Prostate gland (tissue), 2 donors: Measurements from ENCODE around the gene ETV6. TPM values are rescaled to one million over a fixed set of nuclear protein-coding genes. Genes with fewer than 3 reads are reported as not detected.

Experiments used
- DNase-seq: peaks from one replicate; pipeline ENCODE4 v3.0.0-alpha.2; 2019; ENCODE audit warnings: low spot score
- H3K27ac ChIP-seq, 2 donors: fragments of 200-600 bp; sonication (generic); 2 replicates each; pipeline ENCODE4 v1.5.1; 2017 to 2019
- H3K27me3 ChIP-seq: fragments of 200-600 bp; sonication (generic); replicated peaks from 2 replicates; pipeline ENCODE4 v1.5.1; 2019; ENCODE audit not compliant: insufficient read depth
- H3K36me3 ChIP-seq, 2 donors: fragments of 200-600 bp; sonication (generic); 1 replicate in 1 of 2; 2 replicates in 1 of 2; pipeline versions ENCODE4 v1.5.1 to v1.8.1; 2017 to 2019
- H3K4me1 ChIP-seq: fragments of 200-600 bp; sonication (generic); replicated peaks from 2 replicates; pipeline ENCODE4 v1.5.1; 2019
- H3K4me3 ChIP-seq, 2 donors: fragments of 200-600 bp; sonication (generic); 2 replicates each; pipeline ENCODE4 v1.5.1; 2017 to 2019
- H3K9me3 ChIP-seq: fragments of 200-600 bp; sonication (generic); 2 replicates; pipeline ENCODE4 v1.5.1; 2017
- CTCF ChIP-seq, 4 experiments: fragments of 200-600 bp in 2 of 4; fragments of 450-650 bp in 2 of 4; sonication (generic) in 2 of 4; IDR thresholded peaks; 1 replicate in 3 of 4; 2 replicates in 1 of 4; pipeline ENCODE4 v1.5.1; 2016 to 2019; ENCODE audit warnings: antibody characterized with exemption in 4 of 4, mild to moderate bottlenecking in 2 of 4, moderate library complexity in 2 of 4
- POLR2A ChIP-seq: fragments of 450-650 bp; IDR thresholded peaks from one replicate; pipeline ENCODE4 v1.6.1; 2016; ENCODE audit warnings: antibody characterized with exemption, mild to moderate bottlenecking
- POLR2AphosphoS5 ChIP-seq: sonication (generic); formaldehyde crosslinking; IDR thresholded peaks from one replicate; pipeline ENCODE4 v1.6.1; 2017; ENCODE audit warnings: antibody characterized with exemption
- WGBS: methylation state at CpG from one replicate; pipeline ENCODE4 v1.1.5; 2018; 5-methylcytosine and 5-hydroxymethylcytosine counted together
- intact Hi-C: fragments of 100-400 bp; cut with DNase I; formaldehyde crosslinking; loops from one replicate; pipeline ENCODE4 v1.14.2; 2022
- total RNA-seq, 2 donors: library from RNA; depleted of rRNA; stranded (reverse); fragments of >200 nt; gene quantifications; one replicate each; pipeline ENCODE4 v1.1.0, GENCODE V29; 2016

ETV6 gene
- total RNA-seq, 2 donors from 2014 or later = 26.7 to 33.6 TPM

DNA sequence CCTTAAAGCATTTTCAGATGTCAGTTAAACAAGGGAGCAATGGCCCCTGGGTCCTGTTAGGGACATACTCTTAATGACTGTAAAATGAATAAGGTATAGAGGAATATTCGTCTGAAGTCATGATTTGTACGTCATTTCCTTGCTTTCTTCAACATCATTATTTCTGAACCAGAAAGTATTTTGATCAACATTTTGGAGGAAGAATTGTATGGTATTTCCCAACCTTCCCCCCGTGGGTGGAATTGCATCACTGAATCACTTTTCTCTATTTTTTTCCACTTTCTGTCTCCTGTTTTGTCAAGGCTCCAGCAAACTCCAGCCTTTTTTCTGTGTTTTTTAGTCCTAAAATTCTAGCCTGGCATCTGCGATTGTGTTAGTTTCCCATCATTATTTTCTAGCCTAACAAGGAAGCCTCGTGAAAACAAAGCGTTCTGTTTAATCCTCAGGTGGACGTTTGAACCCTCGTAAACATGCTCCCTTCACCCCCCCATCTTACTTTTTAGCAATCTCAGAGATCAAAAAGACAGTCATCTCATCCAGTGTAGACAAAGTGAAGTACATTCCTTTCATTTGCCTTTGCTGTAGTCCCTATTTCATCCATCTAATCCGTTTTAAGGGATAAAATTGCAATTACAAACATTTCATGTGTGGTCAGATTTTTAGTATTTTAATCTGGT is 62.3 kb downstream of the ETV6 start:
- 48% methylated on average over 9 of the region's 9 CpGs for WGBS
- Histone ChIP-seq H3K27me3 (no peaks in the 10 kb centered on the region), H3K36me3 (no peaks in the 10 kb centered on the region), H3K4me3 (no peak overlapping the region), H3K9me3 (no peaks in the 10 kb centered on the region), H3K27ac (no peak overlapping the region), H3K4me1 (peaks cover 7% of the 10 kb centered on the region)
- intact Hi-C loops = no loop called here
- TF ChIP-seq POLR2A (no peak), POLR2AphosphoS5 (no peak), CTCF (IDR thresholded peaks at IDR 0.05) (no peak)
- DNase-seq = no peak

DNA sequence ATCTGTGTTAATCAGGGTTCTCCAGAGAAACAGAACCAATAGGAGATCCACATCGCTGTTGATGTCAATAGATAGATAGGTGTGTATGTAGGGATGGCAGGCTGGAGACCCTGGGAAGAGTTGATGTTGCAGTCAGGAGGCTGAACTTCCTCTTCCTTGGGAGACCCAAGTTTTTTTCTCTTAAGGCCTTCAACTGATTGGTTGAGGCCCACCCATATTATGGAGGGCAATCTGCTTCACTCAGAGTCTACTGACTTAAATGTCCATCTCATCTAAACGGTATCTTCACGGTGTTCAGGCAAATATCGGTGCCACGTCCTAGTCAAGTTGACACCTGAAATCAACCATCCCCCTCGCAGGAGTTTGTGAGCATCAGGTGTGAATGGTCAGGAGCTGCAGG is 63.0 kb downstream of the ETV6 start:
- WGBS = 92% methylated on average over 6 of the region's 6 CpGs
- intact Hi-C loops = no loop called here
- DNase-seq = no peak
- no peaks in the 10 kb centered on the region for H3K27me3 ChIP-seq
- H3K27ac ChIP-seq = no peak overlapping the region
- no peaks in the 10 kb centered on the region for H3K9me3 ChIP-seq
- H3K4me3 ChIP-seq = no peak overlapping the region
- H3K36me3 ChIP-seq = no peaks in the 10 kb centered on the region
- no peak for TF ChIP-seq POLR2AphosphoS5
- TF ChIP-seq CTCF (IDR thresholded peaks at IDR 0.05) = no peak
- no peak for TF ChIP-seq POLR2A
- peaks cover 3% of the 10 kb centered on the region for H3K4me1 ChIP-seq

- Histone ChIP-seq H3K9me3 (no peaks in the 10 kb centered on the region), H3K4me1 (no peaks in the 10 kb centered on the region), H3K4me3 (no peak overlapping the region), H3K36me3 (no peaks in the 10 kb centered on the region), H3K27ac (no peak overlapping the region), H3K27me3 (no peaks in the 10 kb centered on the region)
- DNase-seq = no peak
- TF ChIP-seq CTCF (IDR thresholded peaks at IDR 0.05) = no peak
- TF ChIP-seq POLR2A = no peak
- TF ChIP-seq POLR2AphosphoS5 = no peak
- intact Hi-C loops = no loop called here
- 80% methylated on average over 4 of the region's 4 CpGs for WGBS
Measured at GRCh38 chr12:11713202-11713601, 63.7 kb downstream of the ETV6 start.

DNA sequence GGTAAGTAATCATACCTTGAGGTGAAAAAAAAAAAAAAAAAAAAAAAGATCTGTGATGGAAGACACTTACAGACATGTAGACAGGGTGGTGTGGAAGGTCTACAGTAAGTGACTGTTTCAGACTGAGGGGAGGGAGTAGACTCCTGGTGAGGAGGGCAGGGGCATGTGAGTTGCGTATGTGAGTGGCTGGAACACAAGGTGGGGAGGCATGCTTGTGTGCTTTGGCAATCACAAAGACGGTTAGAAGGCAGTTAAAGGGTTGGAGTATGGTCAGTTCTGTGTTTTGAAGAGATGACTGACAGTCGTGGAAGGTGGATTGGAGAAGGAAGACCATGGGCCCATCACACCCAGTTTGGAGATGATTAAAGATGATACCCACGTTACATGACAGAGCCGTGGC is 65.2 kb downstream of the ETV6 start:
- no peak overlapping the region for H3K4me3 ChIP-seq
- no peaks in the 10 kb centered on the region for H3K9me3 ChIP-seq
- intact Hi-C loops = no loop called here
- WGBS = 86% methylated on average over 5 of the region's 5 CpGs
- no peak overlapping the region for H3K27ac ChIP-seq
- H3K27me3 ChIP-seq = no peaks in the 10 kb centered on the region
- TF ChIP-seq POLR2A = no peak
- no peak for DNase-seq
- no peaks in the 10 kb centered on the region for H3K4me1 ChIP-seq
- H3K36me3 ChIP-seq = no peaks in the 10 kb centered on the region

DNA sequence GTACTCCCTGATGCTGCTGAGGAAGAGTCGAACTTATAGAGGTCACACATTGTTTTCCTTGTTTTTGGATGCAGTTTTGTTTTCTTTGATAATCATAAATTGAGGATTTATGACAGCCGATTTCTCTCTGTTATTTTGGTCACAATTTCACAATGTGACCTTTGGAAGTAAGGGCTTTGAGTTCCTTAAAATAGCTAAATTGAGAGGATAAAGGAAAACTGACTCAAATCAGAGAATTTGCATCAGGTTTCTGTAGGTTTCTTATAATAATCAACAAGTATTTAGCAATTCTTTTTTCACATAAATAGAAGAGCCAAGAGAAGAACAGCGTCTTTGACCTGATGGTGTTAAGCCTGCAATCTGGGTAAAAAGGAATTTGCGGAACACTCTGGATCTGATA is 66.1 kb downstream of the ETV6 start:
- TF ChIP-seq POLR2AphosphoS5 (no peak), CTCF (IDR thresholded peaks at IDR 0.05) (no peak), POLR2A (no peak)
- Histone ChIP-seq H3K4me1 (no peaks in the 10 kb centered on the region), H3K27me3 (no peaks in the 10 kb centered on the region), H3K36me3 (no peaks in the 10 kb centered on the region), H3K9me3 (no peaks in the 10 kb centered on the region), H3K4me3 (no peak overlapping the region), H3K27ac (no peak overlapping the region)
- intact Hi-C loops = no loop called here
- DNase-seq = no peak
- 87% methylated on average over 4 of the region's 4 CpGs for WGBS
